Esophagus squamous epithelium (tissue), 4 donors: Measurements from ENCODE around the gene RIT2.

Experiments
- CTCF ChIP-seq, 6 experiments: fragments of 450-650 bp in 4 of 6; fragments of 200-600 bp in 2 of 6; sonication (generic) in 2 of 6; IDR thresholded peaks; one replicate each; pipeline ENCODE4 v1.5.1; 2016 to 2019; ENCODE audit warnings: antibody characterized with exemption in 6 of 6, mild to moderate bottlenecking in 4 of 6, moderate library complexity in 4 of 6
- POLR2A ChIP-seq, 4 donors: fragments of 450-650 bp; IDR thresholded peaks; one replicate each; pipeline ENCODE4 v1.6.1; 2017; ENCODE audit warnings: antibody characterized with exemption in 4 of 4, mild to moderate bottlenecking in 4 of 4, moderate library complexity in 3 of 4

- TF ChIP-seq CTCF (IDR thresholded peaks at IDR 0.05) (no peak), POLR2A (IDR thresholded peaks at IDR 0.05) (no peak)
These were observed 409.4 kb downstream of the RIT2 start for GRCh38 chr18:42706029-42706608.
